Kasumi-1 (cell line): Measurements from ENCODE around the gene FTSJ1.
"Not testable (repeated sequence)": the region's sequence is repeated elsewhere in the genome, so short reads cannot be mapped to it uniquely, and the experiment has no call there.

Source experiments
- DNase-seq, 2 experiments: peaks; one replicate each; lab custom pipeline; 2025; lab: John Stamatoyannopoulos, UW

The FTSJ1 gene

DNA sequence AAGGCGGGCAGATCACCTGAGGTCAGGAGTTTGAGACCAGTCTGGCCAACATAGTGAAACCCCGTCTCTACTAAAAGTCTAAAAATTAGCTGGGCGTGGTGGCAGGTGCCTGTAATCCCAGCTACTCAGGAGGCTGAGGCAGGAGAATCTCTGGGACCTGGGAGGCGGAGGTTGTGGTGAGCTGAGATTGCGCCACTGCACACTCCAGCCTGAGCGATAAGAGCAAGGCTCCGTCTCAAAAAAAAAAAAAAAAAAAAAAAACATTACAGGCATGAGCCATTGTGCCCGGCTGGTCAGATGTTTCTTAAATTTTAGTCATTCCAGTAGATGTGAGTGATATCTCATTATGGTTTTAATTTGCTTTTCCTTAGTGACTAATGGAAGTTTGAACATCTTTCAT lies 49.9 kb downstream of the FTSJ1 start:
- DNase-seq, result not testable (repeated sequence)

- no peak for DNase-seq
Measured at GRCh38 chrX:48530736-48531135, 54.7 kb downstream of the FTSJ1 start.

GRCh38 chrX:48531358-48531959 lies 55.5 kb downstream of the FTSJ1 start:
- no peak for DNase-seq

GRCh38 chrX:48532161-48532560 lies 56.2 kb downstream of the FTSJ1 start:
- no peak for DNase-seq

- no peak for DNase-seq
Measured at GRCh38 chrX:48533165-48533564, 57.2 kb downstream of the FTSJ1 start.
